ENCODE data around the gene TGFB2.

DNA sequence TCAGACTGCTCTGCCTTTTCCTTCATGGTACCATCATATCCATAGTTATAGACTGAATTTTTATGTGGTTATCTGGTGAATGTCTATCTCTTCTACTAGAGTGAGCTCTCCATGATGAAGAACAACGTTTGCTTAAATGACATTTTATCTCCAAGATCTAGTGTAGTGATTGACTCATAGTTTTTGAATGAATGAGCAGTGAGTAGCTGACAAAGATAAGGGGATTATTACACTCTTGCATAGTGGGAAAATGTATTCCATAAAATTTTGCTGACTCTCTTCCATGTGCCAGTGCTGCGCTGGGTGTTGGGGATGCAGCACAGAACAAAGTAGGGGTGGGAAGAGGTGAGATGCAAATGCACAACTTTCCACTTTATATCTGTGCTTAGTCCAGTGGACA lies 147.7 kb downstream of the TGFB2 start:
- no peak for TF ChIP-seq EZH2phosphoT487 (IDR thresholded peaks at IDR 0.05; ENCODE audit: borderline replicate concordance, low read depth, low read length)
- TF ChIP-seq, protein P1, sequence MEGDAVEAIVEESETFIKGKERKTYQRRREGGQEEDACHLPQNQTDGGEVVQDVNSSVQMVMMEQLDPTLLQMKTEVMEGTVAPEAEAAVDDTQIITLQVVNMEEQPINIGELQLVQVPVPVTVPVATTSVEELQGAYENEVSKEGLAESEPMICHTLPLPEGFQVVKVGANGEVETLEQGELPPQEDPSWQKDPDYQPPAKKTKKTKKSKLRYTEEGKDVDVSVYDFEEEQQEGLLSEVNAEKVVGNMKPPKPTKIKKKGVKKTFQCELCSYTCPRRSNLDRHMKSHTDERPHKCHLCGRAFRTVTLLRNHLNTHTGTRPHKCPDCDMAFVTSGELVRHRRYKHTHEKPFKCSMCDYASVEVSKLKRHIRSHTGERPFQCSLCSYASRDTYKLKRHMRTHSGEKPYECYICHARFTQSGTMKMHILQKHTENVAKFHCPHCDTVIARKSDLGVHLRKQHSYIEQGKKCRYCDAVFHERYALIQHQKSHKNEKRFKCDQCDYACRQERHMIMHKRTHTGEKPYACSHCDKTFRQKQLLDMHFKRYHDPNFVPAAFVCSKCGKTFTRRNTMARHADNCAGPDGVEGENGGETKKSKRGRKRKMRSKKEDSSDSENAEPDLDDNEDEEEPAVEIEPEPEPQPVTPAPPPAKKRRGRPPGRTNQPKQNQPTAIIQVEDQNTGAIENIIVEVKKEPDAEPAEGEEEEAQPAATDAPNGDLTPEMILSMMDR (conservative IDR thresholded peaks at IDR 0.05; ENCODE audit: low read length): no peak
